ENCODE measurements around the gene VPS39.

- TF ChIP-seq CTCF (conservative IDR thresholded peaks at IDR 0.05 in 1 of 2, IDR thresholded peaks at IDR 0.05 in 1 of 2; ENCODE audit: low read depth in 1 of 2, low read length in 2 of 2) (no peak), EZH2 (IDR thresholded peaks at IDR 0.05; ENCODE audit: low read length, missing control alignments) (no peak)
Observed at GRCh38 chr15:42154212-42154941, 53.7 kb downstream of the VPS39 start.

Data from fibroblast of lung (primary cell).